ENCODE results near the gene PITX1.
A peak's percentile ranks its signal among the peaks of the same experiment; 100 is the strongest.

PITX1 gene

DNA sequence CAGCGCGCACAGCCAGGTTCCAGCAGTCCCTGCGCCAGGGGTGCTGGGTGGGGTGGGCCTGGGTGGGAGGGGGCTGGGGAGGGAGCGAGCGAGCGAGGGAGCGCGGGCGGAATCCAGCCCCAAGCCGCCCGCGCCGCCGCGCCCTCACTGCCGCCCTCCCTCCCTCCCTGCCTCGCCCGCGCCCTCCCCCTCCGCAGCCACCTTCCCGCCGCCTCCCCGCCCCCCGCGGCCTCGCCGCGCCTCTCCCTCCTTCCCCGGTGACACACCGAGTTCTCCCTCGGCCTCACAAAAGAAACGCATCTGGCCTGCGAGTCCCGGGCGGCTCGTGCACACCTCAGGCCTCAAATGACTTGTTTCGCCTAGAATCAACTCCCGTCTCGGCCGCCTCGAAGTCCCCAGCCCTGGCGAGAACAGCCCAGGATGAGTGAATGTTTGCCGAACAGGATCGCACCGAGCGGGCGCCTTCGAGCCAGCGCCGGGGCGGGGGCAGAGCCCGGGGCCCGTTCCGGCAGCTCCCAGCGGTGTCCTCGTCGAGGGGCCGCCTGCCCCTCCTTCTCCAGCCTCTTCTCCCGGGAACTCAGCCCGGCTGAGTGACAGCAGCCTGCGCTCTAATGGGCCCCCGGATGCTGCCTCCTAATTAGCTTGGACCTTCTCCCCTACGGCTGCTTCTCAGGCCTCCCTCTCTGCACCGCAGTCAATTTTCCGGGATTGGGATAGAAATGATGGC is 371 bp upstream of the PITX1 start:
- H3K36me3 ChIP-seq (ENCODE audit: control insufficient read depth in 4 of 4, insufficient read depth in 4 of 4, low read length in 3 of 4): no peaks in the 10 kb centered on the region
- peak overlapping the region in 2 of 7 experiments; percentile 55 to 69 for H3K4me3 ChIP-seq (ENCODE audit: control insufficient read depth in 1 of 7, extremely low read depth in 1 of 7, insufficient read depth in 4 of 7, low read depth in 2 of 7, low read length in 6 of 7)
- 6% methylated on average over 32 of the region's 65 CpGs for WGBS (ENCODE audit: insufficient coverage)

DNA sequence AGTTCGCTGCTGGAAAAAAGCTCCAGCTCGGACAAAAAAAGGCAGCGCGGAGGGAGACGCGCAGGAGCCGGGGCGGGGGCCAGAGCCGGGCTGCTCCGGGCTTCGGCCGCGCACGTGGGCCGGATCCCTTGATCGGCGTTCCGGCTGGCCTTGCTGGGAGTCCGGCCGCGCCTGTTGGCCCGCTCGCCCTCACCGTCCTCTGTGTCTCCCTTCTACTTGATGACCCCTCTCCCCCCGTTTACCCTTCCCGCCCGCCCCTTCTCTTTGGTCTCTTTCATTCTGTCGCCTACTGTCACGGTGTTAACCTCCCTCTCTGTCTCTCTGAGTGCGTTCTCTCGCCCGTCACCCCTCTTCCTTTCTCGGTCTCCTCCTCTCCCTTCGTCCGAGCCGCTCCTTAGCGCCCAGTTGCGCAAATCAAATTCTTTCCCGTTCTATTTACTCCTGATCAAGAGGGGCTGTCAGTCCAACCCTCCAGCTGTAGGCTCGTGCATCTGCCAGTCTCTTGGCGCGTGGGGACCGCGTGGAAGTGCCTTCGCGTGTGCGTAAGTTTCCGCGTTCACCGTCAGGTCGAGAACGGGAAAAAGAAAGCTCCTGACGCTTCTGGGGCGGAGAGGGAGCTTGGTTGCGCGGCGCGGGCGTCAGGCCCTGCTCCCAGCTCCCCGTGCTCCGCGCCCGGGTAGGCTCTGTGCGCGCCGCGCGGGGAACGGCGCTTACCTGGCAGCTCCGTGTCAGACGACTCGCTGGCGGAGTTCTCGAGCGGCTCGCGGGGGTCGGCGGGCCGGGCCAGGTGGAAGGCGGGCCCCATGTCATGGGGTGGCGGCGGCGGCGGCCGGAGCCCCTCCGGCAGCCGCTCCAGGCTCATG is 798 bp downstream of the PITX1 start:
- ChIA-PET POLR2A (no interaction called here), CTCF (interaction anchor here (1.1 to 2.5 kb wide), 2 partner anchors 9 kb away, joined by 3 to 7 read pairs; no protein-coding TSS in a partner anchor)
- H3K27me3 ChIP-seq (replicated peaks in 2 of 5; ENCODE audit: control insufficient read depth in 4 of 5, insufficient read depth in 5 of 5, low read length in 4 of 5): peaks cover 29 to 96% (median 73%) of the 10 kb centered on the region in 5 experiments
- H3K27ac ChIP-seq (ENCODE audit: insufficient read depth in 1 of 2, low read depth in 1 of 2, low read length in 2 of 2, poor library complexity in 1 of 2, severe bottlenecking in 2 of 2): peak overlapping the region in 1 of 2 experiments; percentile 75
- under 1% methylated on average over 84 of the region's 89 CpGs for WGBS (ENCODE audit: insufficient coverage)
- no peaks in the 10 kb centered on the region for H3K36me3 ChIP-seq (ENCODE audit: control insufficient read depth in 4 of 4, insufficient read depth in 4 of 4, low read length in 3 of 4)
- DNase-seq: peak; percentile 26 to 48 (median 36)
- peaks cover 0 to 31% (median 19%) of the 10 kb centered on the region in 4 experiments for H3K4me1 ChIP-seq (ENCODE audit: control extremely low read depth in 1 of 4, control insufficient read depth in 4 of 4, insufficient read depth in 4 of 4, low read length in 3 of 4)
- H3K4me3 ChIP-seq (ENCODE audit: control insufficient read depth in 1 of 7, extremely low read depth in 1 of 7, insufficient read depth in 4 of 7, low read depth in 2 of 7, low read length in 6 of 7): peak overlapping the region in 5 of 7 experiments; percentile 23 to 69 (median 43)
- no peaks in the 10 kb centered on the region for H3K9me3 ChIP-seq (ENCODE audit: control extremely low read depth in 1 of 5, control insufficient read depth in 4 of 5, insufficient read depth in 2 of 5, low read depth in 1 of 5, low read length in 4 of 5)

More for the DNA sequence above, 371 bp upstream of the PITX1 start:
- Histone ChIP-seq H3K4me1 (ENCODE audit: control extremely low read depth in 1 of 4, control insufficient read depth in 4 of 4, insufficient read depth in 4 of 4, low read length in 3 of 4) (peaks cover 0 to 37% (median 24%) of the 10 kb centered on the region in 4 experiments), H3K27me3 (replicated peaks in 2 of 5; ENCODE audit: control insufficient read depth in 4 of 5, insufficient read depth in 5 of 5, low read length in 4 of 5) (peaks cover 28 to 96% (median 77%) of the 10 kb centered on the region in 5 experiments), H3K27ac (ENCODE audit: insufficient read depth in 1 of 2, low read depth in 1 of 2, low read length in 2 of 2, poor library complexity in 1 of 2, severe bottlenecking in 2 of 2) (peak overlapping the region in 1 of 2 experiments; percentile 56), H3K9me3 (ENCODE audit: control extremely low read depth in 1 of 5, control insufficient read depth in 4 of 5, insufficient read depth in 2 of 5, low read depth in 1 of 5, low read length in 4 of 5) (no peaks in the 10 kb centered on the region)
- ChIA-PET CTCF (interaction anchor here (1.1 kb wide), 1 partner anchor 10 kb away, joined by 3 read pairs; no protein-coding TSS in a partner anchor), POLR2A (no interaction called here)
- DNase-seq: peak; percentile 32 to 69 (median 57)

DNA sequence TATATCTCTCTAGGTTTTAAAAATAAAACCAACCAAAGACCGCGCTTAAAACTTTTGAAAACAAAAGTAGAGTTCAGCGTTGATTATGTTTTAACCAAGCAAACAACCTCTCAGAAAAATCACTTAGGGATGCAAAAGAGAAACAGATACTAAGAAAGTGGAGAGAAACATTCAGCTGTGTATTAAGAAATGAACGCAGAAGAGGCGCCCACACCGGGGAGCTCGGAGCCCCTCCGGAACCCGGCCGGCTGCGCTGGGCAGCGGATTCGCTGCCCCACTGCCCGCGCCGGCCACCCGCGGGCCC is 1.4 kb downstream of the PITX1 start:
- H3K27ac ChIP-seq (ENCODE audit: insufficient read depth in 1 of 2, low read depth in 1 of 2, low read length in 2 of 2, poor library complexity in 1 of 2, severe bottlenecking in 2 of 2): peak overlapping the region in 1 of 2 experiments; percentile 75
- H3K36me3 ChIP-seq (ENCODE audit: control insufficient read depth in 4 of 4, insufficient read depth in 4 of 4, low read length in 3 of 4): no peaks in the 10 kb centered on the region
- H3K4me1 ChIP-seq (ENCODE audit: control extremely low read depth in 1 of 4, control insufficient read depth in 4 of 4, insufficient read depth in 4 of 4, low read length in 3 of 4): peaks cover 0 to 35% (median 22%) of the 10 kb centered on the region in 4 experiments
- 5% methylated on average over 18 of the region's 18 CpGs for WGBS (ENCODE audit: insufficient coverage)
- POLR2A ChIA-PET: no interaction called here
- DNase-seq: peak in 2 of 3 donors; percentile 41
- H3K27me3 ChIP-seq (replicated peaks in 2 of 5; ENCODE audit: control insufficient read depth in 4 of 5, insufficient read depth in 5 of 5, low read length in 4 of 5): peaks cover 29 to 96% (median 70%) of the 10 kb centered on the region in 5 experiments
- H3K9me3 ChIP-seq (ENCODE audit: control extremely low read depth in 1 of 5, control insufficient read depth in 4 of 5, insufficient read depth in 2 of 5, low read depth in 1 of 5, low read length in 4 of 5): no peaks in the 10 kb centered on the region
- H3K4me3 ChIP-seq (ENCODE audit: control insufficient read depth in 1 of 7, extremely low read depth in 1 of 7, insufficient read depth in 4 of 7, low read depth in 2 of 7, low read length in 6 of 7): peak overlapping the region in 2 of 7 experiments; percentile 42 to 69
- CTCF ChIA-PET: interaction anchor here (2.5 kb wide), 1 partner anchor 10 kb away, joined by 7 read pairs; no protein-coding TSS in a partner anchor

DNA sequence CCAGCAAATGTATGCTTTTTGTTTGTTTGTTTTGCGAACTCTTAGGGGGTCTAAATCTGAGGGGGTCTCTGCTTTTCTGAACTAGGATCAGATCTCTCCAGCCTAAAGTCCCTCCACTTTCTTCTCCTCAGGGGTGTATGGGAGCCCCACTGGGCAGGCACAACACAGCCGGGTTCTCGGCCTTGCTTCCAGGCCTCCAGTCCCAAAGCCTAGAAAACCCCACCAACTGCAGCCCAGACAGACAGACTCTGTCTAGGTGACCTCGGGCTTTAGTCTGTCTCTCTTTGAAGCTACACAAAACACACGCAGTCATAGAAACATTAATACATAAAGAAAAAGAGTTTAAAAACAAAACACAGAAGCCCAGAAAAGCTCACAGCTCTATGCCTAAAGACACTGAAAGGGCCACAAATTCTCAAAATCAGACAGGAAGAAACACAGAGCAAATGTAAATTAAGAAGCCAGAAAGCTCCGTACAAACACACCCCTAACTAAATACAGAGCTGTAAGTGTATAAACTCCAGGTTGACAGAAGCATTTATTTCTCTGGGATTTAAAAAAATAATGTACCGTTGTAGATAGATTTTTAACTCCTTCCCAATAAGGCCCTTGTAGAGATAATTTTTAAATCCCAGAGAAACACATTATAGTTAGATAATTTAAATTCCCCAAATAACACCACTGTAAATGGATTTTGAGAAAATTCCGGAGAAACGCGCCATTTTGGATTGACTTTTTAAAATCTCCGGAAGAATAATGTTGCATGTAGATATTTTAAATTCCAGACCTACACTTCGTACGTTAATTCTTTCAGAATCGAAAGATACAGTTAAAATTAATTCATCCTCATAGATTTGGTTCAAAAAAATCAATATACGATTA is 2.0 kb downstream of the PITX1 start:
- Histone ChIP-seq H3K27me3 (replicated peaks in 2 of 5; ENCODE audit: control insufficient read depth in 4 of 5, insufficient read depth in 5 of 5, low read length in 4 of 5) (peaks cover 29 to 96% (median 68%) of the 10 kb centered on the region in 5 experiments), H3K4me1 (ENCODE audit: control extremely low read depth in 1 of 4, control insufficient read depth in 4 of 4, insufficient read depth in 4 of 4, low read length in 3 of 4) (peaks cover 0 to 40% (median 24%) of the 10 kb centered on the region in 4 experiments), H3K9me3 (ENCODE audit: control extremely low read depth in 1 of 5, control insufficient read depth in 4 of 5, insufficient read depth in 2 of 5, low read depth in 1 of 5, low read length in 4 of 5) (no peaks in the 10 kb centered on the region), H3K27ac (ENCODE audit: insufficient read depth in 1 of 2, low read depth in 1 of 2, low read length in 2 of 2, poor library complexity in 1 of 2, severe bottlenecking in 2 of 2) (peak overlapping the region in 1 of 2 experiments; percentile 75), H3K4me3 (ENCODE audit: control insufficient read depth in 1 of 7, extremely low read depth in 1 of 7, insufficient read depth in 4 of 7, low read depth in 2 of 7, low read length in 6 of 7) (no peak overlapping the region), H3K36me3 (ENCODE audit: control insufficient read depth in 4 of 4, insufficient read depth in 4 of 4, low read length in 3 of 4) (no peaks in the 10 kb centered on the region)
- 20% methylated on average over 1 of the region's 15 CpGs for WGBS (ENCODE audit: insufficient coverage)
- ChIA-PET POLR2A (no interaction called here), CTCF (interaction anchor here (1.0 to 2.5 kb wide), 2 partner anchors 11 kb away, joined by 3 to 7 read pairs; no protein-coding TSS in a partner anchor)
- DNase-seq: peak in 2 of 3 donors; percentile 31 to 32

DNA sequence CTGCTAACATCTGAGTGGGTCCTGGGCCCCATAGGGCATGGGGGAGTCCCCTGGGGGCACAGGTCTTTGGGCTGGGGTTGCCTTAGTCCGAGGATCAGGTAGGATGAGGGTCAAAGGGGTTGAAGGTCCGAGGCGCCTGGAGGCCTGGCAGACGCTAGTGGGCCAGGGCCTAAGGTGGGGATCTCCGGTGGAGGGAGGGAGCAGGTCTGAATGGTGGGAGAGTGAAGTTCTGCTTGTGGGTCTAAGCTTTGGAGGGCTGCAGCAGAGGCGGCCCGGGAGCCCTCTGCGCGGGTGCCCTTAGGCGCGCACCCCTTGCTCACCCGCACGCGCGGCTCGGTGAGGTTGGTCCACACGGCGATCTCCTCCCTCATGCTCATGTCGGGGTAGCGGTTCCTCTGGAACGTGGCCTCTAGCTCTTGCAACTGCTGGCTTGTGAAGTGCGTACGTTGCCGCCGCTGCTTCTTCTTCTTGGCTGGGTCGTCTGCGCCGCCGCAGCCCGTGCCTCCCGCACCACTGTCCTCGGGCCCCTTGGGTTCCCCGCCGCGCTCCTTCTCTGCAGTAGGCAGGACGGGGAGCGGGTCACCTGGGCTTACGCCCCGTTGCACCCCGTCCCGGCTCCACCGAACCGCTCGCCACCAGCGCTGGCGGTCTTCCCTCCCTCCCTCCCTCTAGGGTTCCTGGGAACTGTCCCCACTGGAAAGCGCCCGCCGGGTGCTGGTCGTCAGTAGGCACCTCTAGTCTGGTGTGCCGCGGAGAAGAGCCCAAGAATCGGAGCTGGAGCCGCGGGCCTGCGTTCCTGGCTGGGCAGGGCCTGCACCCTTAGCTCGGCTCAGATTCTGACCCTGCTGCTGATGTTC is 2.8 kb downstream of the PITX1 start:
- peak; percentile 40 to 71 (median 70) for DNase-seq
- ChIA-PET CTCF (interaction anchor here (1.0 to 2.5 kb wide), 2 partner anchors 10 to 11 kb away, joined by 3 to 7 read pairs; no protein-coding TSS in a partner anchor), POLR2A (no interaction called here)
- H3K27me3 ChIP-seq (replicated peaks in 2 of 5; ENCODE audit: control insufficient read depth in 4 of 5, insufficient read depth in 5 of 5, low read length in 4 of 5): peaks cover 29 to 96% (median 68%) of the 10 kb centered on the region in 5 experiments
- peak overlapping the region in 3 of 7 experiments; percentile 40 to 50 (median 43) for H3K4me3 ChIP-seq (ENCODE audit: control insufficient read depth in 1 of 7, extremely low read depth in 1 of 7, insufficient read depth in 4 of 7, low read depth in 2 of 7, low read length in 6 of 7)
- H3K36me3 ChIP-seq (ENCODE audit: control insufficient read depth in 4 of 4, insufficient read depth in 4 of 4, low read length in 3 of 4): no peaks in the 10 kb centered on the region
- H3K9me3 ChIP-seq (ENCODE audit: control extremely low read depth in 1 of 5, control insufficient read depth in 4 of 5, insufficient read depth in 2 of 5, low read depth in 1 of 5, low read length in 4 of 5): no peaks in the 10 kb centered on the region
- peaks cover 0 to 40% (median 24%) of the 10 kb centered on the region in 4 experiments for H3K4me1 ChIP-seq (ENCODE audit: control extremely low read depth in 1 of 4, control insufficient read depth in 4 of 4, insufficient read depth in 4 of 4, low read length in 3 of 4)
- 1% methylated on average over 41 of the region's 57 CpGs for WGBS (ENCODE audit: insufficient coverage)
- no peak overlapping the region for H3K27ac ChIP-seq (ENCODE audit: insufficient read depth in 1 of 2, low read depth in 1 of 2, low read length in 2 of 2, poor library complexity in 1 of 2, severe bottlenecking in 2 of 2)

Data from common myeloid progenitor, CD34-positive (primary cell).